HG03520 (cell line): ENCODE results near the gene R3HCC1L.

Source experiments
- ATAC-seq: cut with Tn5 transposase; IDR thresholded peaks from one replicate; pipeline ENCODE4 v1.9.1; 2021; ENCODE audit warnings: mild to moderate bottlenecking, moderate library complexity; ENCODE audit not compliant: unreplicated experiment

The R3HCC1L gene

GRCh38 chr10:98134431-98135221 is at the start of gene R3HCC1L:
Gene R3HCC1L, plus strand, starts transcription at chr10:98134657. Its CDS starts 73,458 bp downstream, at chr10:98208115.
- ATAC-seq, result peak; percentile 82

- no peak for ATAC-seq
Measured at GRCh38 chr10:98085238-98085637, 49.2 kb upstream of the R3HCC1L start.

GRCh38 chr10:98086837-98087708 is 47.4 kb upstream of the R3HCC1L start:
- ATAC-seq, result no peak

- ATAC-seq, result no peak
Measured at GRCh38 chr10:98088186-98088971, 46.1 kb upstream of the R3HCC1L start.

GRCh38 chr10:98090822-98091221 is 43.6 kb upstream of the R3HCC1L start:
- no peak for ATAC-seq

GRCh38 chr10:98096316-98096715 is 38.1 kb upstream of the R3HCC1L start:
- ATAC-seq, result no peak

- no peak for ATAC-seq
Measured at GRCh38 chr10:98096731-98097130, 37.7 kb upstream of the R3HCC1L start.

- ATAC-seq, result no peak
Measured at GRCh38 chr10:98097175-98097574, 37.3 kb upstream of the R3HCC1L start.

- no peak for ATAC-seq
Measured at GRCh38 chr10:98097616-98098015, 36.8 kb upstream of the R3HCC1L start.

- no peak for ATAC-seq
Measured at GRCh38 chr10:98098247-98098646, 36.2 kb upstream of the R3HCC1L start.

GRCh38 chr10:98100476-98100875 is 34.0 kb upstream of the R3HCC1L start:
- no peak for ATAC-seq

- ATAC-seq, result no peak
Measured at GRCh38 chr10:98101366-98101765, 33.1 kb upstream of the R3HCC1L start.

- no peak for ATAC-seq
Measured at GRCh38 chr10:98104125-98104524, 30.3 kb upstream of the R3HCC1L start.

- ATAC-seq, result no peak
Measured at GRCh38 chr10:98106531-98106930, 27.9 kb upstream of the R3HCC1L start.

- ATAC-seq, result no peak
Measured at GRCh38 chr10:98107644-98108430, 26.6 kb upstream of the R3HCC1L start.

GRCh38 chr10:98110356-98110755 is 24.1 kb upstream of the R3HCC1L start:
- ATAC-seq, result no peak

GRCh38 chr10:98115031-98115787 is 19.2 kb upstream of the R3HCC1L start:
- no peak for ATAC-seq

- ATAC-seq, result no peak
Measured at GRCh38 chr10:98119891-98120290, 14.6 kb upstream of the R3HCC1L start.

- ATAC-seq, result no peak
Measured at GRCh38 chr10:98125940-98126631, 8.4 kb upstream of the R3HCC1L start.
